Measurements from ENCODE around the gene RAB3IL1.
"Not testable (repeated sequence)": the region's sequence is repeated elsewhere in the genome, so short reads cannot be mapped to it uniquely, and the experiment has no call there.

Gene RAB3IL1

GRCh38 chr11:61953632-61954031, 36.3 kb upstream of the RAB3IL1 start:
- DNase-seq (ENCODE audit: low read depth, low spot score): not testable (repeated sequence)

GRCh38 chr11:61952882-61953281, 35.5 kb upstream of the RAB3IL1 start:
- no peak for DNase-seq (ENCODE audit: low read depth, low spot score)

GRCh38 chr11:61951484-61952135, 34.2 kb upstream of the RAB3IL1 start:
- no peak for DNase-seq (ENCODE audit: low read depth, low spot score)

GRCh38 chr11:61950035-61950547, 32.7 kb upstream of the RAB3IL1 start, which contains the start of gene BEST1:
Gene BEST1, plus strand, starts transcription at chr11:61950351. Its CDS starts 1,456 bp downstream, at chr11:61951807.
- no peak for DNase-seq (ENCODE audit: low read depth, low spot score)

- no peak for DNase-seq (ENCODE audit: low read depth, low spot score)
Measured at GRCh38 chr11:61949169-61950034, 32.0 kb upstream of the RAB3IL1 start.

- no peak for DNase-seq (ENCODE audit: low read depth, low spot score)
Measured at GRCh38 chr11:61948505-61948904, 31.1 kb upstream of the RAB3IL1 start.

GRCh38 chr11:61947486-61948210, 30.3 kb upstream of the RAB3IL1 start:
- peak; percentile 34 for DNase-seq (ENCODE audit: low read depth, low spot score)

GRCh38 chr11:61946894-61947293, 29.5 kb upstream of the RAB3IL1 start:
- DNase-seq (ENCODE audit: low read depth, low spot score): no peak

GRCh38 chr11:61945191-61945590, 27.8 kb upstream of the RAB3IL1 start:
- DNase-seq (ENCODE audit: low read depth, low spot score): no peak

- DNase-seq (ENCODE audit: low read depth, low spot score): no peak
Measured at GRCh38 chr11:61940466-61940865, 23.1 kb upstream of the RAB3IL1 start.

- no peak for DNase-seq (ENCODE audit: low read depth, low spot score)
Measured at GRCh38 chr11:61935861-61936260, 18.5 kb upstream of the RAB3IL1 start.

GRCh38 chr11:61930933-61931332, 13.6 kb upstream of the RAB3IL1 start:
- no peak for DNase-seq (ENCODE audit: low read depth, low spot score)

GRCh38 chr11:61928606-61929005, 11.2 kb upstream of the RAB3IL1 start:
- DNase-seq (ENCODE audit: low read depth, low spot score): no peak

GRCh38 chr11:61927501-61927900, 10.1 kb upstream of the RAB3IL1 start:
- no peak for DNase-seq (ENCODE audit: low read depth, low spot score)

- DNase-seq (ENCODE audit: low read depth, low spot score): no peak
Measured at GRCh38 chr11:61926235-61926634, 8.9 kb upstream of the RAB3IL1 start.

- no peak for DNase-seq (ENCODE audit: low read depth, low spot score)
Measured at GRCh38 chr11:61925736-61926135, 8.4 kb upstream of the RAB3IL1 start.

- DNase-seq (ENCODE audit: low read depth, low spot score): no peak
Measured at GRCh38 chr11:61924064-61924455, 6.7 kb upstream of the RAB3IL1 start.

- no peak for DNase-seq (ENCODE audit: low read depth, low spot score)
Measured at GRCh38 chr11:61923166-61924063, 6.0 kb upstream of the RAB3IL1 start.

- no peak for DNase-seq (ENCODE audit: low read depth, low spot score)
Measured at GRCh38 chr11:61922539-61922938, 5.2 kb upstream of the RAB3IL1 start.

GRCh38 chr11:61921446-61921845, 4.1 kb upstream of the RAB3IL1 start:
- no peak for DNase-seq (ENCODE audit: low read depth, low spot score)
